ENCODE data around the gene MEP1A.

The MEP1A gene

DNA sequence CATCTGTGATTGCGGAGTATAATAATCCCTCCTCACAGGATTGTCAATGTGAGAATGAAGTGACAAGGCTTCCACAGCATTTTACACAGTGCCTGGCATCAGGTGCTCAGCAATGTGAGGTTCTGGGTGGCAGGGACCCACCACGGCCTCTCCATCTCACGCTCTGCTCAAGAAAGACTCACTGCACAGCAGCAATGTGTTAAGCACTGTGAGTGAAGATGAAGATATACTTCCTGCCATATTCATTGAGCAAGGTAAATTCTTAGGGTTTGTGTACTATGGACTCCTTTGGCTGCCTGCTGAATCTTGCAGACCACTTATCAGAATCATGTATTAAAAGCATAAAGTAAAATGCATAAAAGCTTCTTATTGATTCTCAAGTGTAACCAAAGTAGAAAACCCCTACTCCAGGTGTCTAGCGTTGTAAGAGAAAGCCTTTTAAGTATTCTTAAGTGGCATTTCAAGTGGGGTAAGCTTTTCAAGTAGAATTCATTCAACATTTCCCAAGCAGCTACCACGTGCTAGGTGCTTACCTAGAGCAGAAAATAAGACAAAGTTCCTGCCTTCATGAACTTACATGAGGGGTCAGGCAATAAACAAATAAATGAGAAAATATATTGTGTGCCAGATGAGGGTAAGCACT, 17.0 kb upstream of the MEP1A start:
- DNase-seq (ENCODE audit: low read depth): no peak

DNA sequence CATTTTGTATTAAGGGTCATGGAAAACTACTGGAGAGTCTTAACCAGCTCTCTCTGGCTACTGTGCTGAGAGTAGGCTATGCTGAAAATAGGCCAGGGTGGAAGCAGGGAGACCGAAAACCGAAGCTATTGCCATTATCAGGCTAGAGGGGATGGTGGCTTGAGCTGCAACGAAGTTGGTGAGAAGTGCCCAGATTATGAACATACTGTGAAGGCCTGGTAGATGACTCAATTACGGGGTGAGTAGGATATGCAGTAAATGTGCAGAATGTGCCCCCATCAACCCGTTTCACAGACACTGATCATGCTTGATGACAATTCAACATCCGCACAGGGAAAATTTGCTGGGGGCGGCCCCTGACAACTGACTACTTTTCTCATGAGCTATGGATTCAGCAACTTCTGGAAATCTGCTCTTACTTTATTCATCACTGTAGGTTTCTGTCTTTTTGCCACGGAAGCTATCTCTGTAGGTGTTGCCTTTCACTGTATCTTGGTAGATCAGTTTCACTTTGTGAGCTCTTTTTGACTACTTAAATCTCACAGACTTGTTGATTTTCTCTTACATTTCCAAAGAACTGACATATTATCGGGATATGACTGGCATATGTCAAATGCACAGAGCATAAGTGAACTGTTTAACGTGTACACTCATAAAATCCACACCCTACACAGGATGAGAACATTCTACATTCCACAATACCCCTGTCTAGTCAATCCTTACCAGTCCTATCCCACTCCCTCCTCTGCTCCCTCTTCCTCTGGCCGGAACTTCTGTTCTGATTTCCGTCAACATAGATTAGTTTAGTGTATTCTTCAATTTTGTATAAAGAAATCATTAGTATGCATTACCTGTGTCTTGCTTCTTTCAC, 15.5 kb upstream of the MEP1A start:
- no peak for DNase-seq (ENCODE audit: low read depth)

DNA sequence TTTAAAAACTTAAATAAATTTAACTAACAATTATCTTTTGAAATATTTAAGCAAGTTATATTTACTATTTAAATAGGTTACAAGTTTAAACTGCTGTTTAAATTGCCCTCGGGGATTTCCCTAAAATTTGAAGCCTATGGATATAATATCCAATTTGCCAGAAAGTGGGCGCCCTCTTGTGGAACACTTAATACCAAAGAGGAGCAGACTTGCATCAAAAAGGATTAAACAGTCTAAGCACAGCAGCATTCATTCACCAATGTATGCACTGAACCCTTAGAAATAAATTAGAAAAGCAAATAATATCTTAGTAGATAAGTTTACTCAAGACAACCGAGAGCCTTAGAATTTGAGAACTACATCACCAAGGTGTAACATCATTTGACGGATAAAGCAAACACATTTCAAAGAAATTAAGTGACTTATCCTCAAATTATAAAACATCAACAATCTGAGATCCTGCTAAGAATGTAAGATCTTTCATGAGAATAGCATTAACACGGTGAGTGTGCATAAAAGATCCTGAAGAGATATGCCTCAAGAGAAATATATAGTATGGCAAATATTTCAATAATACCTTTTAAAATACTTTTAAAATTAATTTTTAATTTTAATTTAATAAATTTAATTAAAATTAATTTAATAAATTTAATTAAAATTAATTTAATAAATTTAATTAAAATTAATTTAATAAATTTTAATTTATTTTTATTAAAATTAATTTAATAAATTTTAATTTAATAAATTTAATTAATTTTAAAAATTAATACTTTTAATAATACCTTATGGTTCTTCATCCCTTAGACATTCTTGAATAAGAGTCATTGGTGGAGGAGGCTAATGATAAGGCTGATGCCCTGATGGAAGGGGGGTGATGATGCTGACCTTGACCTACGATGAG, 11.5 kb upstream of the MEP1A start:
- peak; percentile 32 for DNase-seq (ENCODE audit: low read depth)

DNA sequence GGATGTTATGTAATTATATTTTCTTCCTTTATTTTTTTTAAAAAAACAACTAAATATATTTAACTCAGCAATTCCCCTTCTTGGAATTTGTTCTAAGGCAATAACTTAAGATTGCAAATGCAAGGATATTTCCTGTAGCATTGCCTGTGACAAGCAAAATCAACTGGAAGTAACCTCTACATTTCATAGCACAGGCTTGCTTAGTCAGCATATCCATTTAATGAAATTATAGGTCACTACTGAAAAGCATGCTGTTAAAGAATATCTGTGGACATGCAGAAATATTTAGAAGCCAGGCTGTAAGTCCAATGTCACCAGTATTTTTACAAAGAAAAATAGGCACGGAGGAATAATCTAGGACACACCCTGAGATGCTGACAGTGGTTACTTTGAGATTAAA, 8.7 kb upstream of the MEP1A start:
- no peak for DNase-seq (ENCODE audit: low read depth)

DNA sequence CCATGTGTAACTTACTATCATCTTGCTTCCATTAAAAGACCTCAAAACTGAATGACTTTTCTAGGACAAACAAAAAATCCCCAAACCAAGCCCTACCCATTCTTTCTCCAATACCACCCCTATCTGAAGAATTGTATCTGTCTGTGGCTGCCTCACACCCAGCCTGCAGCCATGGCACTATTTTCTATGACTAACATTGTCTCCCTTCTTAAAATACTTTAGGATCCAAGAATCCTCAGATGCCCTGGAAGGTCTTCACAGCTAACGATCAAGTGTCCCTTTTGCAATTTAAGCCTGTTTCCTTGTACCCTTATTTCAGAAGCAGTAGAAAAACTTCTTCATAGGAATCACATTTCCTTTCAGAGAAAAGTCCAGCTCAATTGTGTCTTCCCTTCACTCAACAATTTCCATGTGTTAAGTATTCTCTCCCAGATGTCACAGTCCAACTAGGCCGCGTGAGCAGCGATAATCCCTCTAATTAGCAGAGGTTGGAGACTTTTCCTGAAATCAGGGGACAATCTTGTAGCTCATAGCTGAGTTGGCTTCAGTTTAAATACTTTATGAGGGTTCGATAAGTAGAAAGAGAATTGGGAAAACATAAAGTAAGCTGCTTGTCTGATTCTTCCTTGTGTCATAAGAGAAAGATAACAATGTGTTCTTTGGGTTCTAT, 5.2 kb upstream of the MEP1A start:
- DNase-seq (ENCODE audit: low read depth): no peak

DNA sequence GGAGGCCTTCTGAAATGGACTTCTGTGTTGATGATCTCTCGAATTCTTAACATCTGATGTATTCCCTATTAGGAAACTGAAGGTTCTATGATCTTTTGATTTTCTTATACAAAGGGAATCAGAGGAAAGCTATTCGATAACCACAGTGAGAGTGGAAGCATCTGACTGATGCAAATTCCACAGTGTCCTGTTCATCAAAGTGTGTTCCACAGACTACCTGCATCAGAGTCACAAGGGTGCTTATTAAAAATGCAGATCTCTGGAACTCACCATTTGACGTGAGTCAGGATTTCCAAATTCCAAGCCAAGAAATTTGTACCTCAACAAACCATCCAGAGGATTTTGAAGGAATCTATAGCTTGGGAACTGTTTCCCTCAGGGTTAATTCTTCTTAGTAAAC, 4.4 kb upstream of the MEP1A start:
- DNase-seq (ENCODE audit: low read depth): no peak

DNA sequence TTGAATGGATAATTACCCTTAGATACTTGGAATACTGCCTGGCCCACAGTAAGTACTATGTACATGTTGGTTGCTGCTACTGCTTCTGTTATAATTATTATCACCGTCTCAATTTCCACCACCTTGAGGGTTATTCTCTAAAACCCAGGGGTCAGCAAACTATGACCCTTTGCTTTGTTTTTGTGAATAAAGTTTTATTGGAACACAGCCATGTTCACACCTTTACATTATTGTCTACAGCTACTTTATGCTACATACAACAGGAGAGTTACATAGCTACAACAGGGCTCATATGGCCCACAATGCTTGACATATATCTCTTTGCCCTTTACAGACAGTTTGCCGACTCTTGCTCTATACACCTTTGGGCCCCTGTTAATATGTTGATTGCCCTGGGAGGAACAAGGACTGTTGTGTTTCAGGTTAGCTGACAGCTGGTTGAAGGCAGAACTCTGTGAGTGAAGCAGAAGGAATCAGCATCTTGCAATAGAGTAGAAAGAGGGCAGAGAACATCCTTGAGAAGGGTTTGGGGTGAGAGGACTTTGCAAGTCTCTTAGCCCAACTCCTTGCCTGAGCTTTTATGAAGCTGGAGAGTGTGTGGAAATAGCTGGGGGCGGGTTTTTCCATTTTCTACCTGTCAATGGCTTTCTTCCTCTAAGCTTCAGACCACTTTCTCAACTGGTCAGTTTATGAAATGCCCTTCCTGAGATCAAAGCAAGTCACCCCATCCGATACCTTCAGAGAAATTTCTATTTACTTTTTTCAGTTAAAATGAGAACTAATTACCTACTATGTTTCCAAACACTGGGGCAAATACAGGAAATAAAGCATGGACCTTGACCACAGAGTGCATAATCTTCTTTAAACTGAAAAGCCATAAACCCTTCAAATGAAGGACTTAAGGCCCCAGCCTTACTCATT, 3.5 kb upstream of the MEP1A start:
- DNase-seq (ENCODE audit: low read depth): no peak

DNA sequence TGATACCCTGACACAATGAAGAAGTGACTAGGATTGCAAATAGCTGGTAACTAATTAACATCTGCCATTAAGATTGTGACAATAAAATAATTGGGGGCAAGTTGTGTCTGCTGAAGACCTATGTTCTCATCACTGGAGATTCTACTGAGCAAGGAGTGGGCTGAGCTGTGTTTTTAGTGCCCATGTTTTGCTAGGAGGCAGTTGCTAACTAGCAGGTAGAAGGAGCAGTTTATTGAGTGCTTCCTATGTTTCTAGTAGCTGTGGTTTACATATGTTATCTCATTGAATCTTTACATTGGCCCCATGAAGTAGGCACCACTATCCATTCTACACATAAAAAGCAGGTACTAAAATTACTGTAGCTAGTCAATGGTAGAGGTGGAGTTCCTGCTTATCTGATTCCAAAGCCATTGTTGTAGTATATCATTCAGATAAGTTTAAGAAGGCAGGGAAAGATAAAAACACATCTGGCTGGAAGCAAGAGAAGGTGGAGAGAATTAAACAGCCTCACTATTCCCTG, 2.8 kb upstream of the MEP1A start:
- no peak for DNase-seq (ENCODE audit: low read depth)

DNA sequence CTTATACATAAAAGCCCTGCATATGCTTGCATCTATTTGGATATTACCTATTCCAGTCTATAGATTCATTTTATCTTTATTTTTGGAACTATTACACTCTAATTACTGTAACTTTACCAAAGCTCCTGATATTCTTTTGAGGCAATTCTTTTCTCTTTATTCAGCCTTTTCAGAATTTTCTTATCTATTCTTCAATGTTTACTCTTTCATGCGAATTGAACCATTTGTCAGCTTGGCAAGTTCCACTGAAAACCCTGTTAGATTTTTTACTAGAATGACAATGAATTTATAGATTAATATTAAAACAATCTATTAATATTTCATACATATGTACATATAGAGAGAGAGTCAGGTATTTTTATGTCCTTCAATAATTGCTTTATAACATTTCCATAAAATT, 554 bp upstream of the MEP1A start:
- no peak for DNase-seq (ENCODE audit: low read depth)

DNA sequence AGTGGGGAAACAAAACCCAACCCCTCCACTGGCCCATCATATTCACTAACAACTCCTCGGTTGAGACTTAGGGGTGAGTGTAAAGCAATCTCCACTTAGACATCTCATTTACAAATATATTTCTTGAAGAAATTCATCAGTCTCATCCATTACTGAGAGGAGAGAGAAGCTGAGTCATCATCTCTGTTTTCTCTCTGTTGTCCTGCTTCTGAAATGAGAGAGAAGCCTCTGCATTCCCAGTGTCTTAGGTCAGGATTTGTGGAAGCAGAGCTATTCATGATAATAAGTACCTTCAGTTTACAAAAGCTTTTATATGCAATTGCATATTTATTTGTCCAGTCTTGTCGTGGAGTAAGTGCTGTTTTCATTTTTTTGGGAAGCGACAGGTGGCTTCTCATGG, 879 bp downstream of the MEP1A start:
- no peak for DNase-seq (ENCODE audit: low read depth)

DNA sequence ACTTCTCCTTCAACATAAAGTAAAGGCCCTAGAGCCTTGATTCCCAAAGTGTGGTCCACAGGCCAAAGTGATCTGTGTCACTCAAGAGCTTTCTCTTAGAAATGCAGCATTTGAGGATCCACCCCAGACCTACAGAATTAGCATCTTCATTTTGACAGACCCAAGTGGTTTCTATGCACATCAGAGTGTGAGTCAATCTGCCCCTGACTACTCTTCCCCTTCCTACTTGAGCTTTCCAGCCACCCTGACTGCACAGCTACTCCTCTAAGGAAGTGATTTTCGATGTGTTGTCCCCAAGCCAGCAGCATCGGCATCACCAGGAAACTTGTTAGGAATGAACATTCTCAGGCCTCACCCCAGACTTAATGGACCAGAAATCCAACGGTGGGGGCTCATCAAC, 2.6 kb downstream of the MEP1A start:
- no peak for DNase-seq (ENCODE audit: low read depth)

DNA sequence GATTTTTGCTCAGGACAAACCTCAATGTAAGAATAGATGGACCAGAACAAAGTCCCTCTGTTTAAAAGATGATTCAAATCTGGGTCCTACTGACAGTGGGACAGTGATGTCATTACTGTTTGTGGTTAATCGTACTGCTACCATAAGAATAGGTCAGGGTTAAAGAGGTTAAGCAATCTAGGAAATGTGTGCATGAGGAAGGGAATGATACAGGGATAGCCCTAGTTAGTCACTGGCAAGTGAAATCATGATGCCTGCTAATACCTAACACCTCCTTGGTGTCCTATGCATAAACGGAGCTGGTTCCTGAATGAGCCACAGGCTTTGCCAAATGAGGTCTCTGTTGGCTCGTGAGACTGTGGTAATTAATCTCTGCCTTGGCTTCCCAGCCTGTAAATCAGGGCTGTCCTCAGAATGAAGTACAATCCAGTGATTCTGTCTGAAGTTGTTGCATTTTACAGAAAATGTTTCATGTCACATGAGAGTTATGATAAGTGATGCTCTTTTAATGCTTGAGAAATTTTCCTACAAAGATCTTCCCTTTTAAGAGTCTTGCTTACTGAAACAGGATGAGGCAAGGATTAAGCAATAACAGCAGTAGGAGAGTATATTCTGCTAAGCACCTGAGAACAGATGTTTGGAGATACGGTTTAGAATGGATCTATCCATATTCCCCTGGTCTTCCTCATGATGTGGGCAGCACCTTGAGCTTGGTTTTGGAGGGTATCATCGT, 3.8 kb downstream of the MEP1A start:
- DNase-seq (ENCODE audit: low read depth): no peak

DNA sequence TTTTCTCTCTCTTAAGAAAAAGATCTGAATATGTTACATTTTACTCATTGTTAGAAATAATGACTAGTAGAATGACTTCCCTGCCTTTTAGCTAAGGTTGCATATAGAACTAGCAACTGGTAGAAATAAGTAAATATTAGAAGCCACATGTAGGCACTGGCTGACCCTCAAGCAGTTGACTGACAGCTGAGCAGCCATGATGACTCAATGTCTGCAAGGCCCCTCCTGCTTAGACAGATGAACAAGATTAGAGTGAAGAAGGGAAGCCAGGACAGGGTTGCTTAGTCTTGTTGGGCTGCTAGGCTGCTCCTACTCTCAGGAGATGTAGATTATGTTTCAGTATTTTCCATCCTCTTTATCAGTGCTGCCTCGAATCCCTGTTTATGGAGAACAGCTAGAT, 6.5 kb downstream of the MEP1A start:
- DNase-seq (ENCODE audit: low read depth): no peak

DNA sequence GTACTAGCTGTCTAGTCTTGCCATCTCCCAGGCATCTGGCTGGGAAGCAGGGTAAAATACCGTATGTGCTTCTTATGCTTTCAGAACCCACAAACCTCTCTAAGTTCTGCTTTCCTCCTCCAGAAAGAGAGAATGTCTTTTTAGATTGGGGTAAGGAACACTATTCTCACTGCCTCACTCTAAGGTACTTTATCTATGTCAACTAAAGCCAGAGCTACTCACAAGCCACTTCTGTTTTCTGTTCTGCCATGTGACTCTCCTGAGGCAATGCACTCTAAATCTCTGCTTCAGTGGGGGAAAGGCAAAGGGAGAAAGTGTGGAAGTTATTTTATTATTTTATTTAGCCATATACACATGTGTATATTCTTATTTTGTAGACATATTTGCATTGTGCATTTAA, 15.6 kb downstream of the MEP1A start:
- DNase-seq (ENCODE audit: low read depth): no peak

DNA sequence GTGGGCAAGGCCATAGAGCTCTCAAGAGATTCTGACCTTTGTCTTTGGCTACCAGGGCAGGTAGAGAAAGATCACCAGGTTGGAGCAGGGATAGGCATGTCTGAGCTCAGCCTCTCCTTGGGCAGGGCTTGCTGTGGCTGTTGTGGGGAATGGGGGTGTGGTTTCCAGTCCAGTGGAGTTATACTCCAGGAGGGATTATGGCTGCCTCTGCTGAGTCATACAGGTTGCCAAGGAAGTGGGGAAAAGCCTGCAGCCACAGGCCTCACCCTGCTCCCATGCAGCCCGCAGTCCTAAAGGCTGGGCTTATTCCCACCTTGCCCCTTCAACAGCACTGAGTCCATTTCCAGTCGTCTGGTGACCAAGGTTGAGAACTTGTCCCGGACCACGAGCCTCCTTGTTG, 21.9 kb downstream of the MEP1A start:
- no peak for DNase-seq (ENCODE audit: low read depth)

DNA sequence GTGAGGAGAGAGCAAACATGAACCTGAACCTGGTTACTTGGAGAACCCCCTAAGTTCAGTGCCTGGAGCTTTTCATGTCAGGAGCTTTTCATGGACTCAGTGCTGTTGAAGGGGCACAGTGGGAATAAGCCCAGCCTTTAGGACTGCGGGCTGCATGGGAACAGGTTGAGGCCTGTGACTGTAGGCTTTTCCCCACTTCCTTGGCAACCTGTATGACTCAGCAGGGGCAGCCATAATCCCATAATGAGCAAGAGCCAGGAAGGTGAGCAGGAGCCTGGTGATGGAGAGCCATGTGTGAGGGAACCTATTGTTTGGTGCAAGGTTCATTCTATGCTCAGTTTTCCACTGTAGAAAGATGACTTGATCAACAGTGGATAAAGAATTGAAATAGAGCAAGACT, 23.4 kb downstream of the MEP1A start:
- DNase-seq (ENCODE audit: low read depth): no peak

DNA sequence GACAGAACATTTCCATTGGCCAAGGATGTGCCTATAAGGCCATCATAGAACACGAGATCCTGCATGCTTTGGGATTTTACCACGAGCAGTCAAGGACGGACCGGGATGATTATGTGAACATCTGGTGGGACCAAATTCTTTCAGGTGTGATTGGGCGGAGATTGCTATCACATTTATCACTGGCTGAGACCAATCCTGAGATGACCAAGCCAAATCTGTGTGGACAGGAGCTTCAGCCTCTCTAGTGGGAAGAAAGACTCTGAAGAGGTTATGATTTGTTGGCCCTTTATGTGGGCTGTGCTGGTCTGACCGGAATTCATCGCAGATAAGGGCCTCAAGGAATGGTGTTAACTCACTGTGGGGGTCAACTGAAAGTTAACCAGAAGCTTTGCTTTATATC, 26.4 kb downstream of the MEP1A start:
- DNase-seq (ENCODE audit: low read depth): no peak

DNA sequence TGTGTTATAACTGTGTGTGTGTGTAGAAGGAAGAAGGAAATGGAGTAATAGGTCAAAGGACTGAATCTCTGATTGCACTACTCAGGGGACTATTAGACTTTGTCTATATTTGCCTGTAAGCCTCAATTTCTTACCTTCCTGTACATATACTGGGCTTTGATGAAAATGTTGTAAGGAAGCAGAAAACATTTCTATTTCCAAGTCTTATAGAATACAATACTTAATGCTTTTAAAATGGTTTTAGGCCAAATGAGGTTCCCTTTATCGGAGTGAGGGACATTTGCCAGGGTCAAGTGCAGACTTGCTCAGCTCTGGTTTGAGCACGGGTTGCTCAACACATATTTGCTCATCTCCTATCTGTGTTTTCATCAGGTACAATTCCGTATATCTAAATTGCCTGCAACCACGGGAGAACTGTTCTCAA, 28.3 kb downstream of the MEP1A start:
- no peak for DNase-seq (ENCODE audit: low read depth)

DNA sequence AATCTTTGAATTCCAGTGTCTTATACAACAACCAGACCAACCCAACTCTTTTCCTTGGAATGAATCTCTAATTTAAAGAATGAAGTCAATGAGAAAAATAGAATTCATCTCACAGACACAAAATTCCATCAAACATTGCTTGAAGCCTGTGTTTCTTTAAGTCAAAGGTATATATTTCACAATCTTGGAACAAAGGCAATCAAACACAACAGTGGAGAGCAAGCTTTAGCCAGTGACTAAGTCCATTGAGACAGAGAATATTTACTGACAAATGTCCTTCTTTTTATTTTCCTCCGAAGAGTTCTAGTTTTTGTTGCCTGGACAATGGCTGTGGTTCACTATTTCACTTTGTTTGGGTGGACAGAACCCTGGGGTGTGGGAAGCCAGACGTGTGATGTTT, 35.8 kb downstream of the MEP1A start:
- no peak for DNase-seq (ENCODE audit: low read depth)

DNA sequence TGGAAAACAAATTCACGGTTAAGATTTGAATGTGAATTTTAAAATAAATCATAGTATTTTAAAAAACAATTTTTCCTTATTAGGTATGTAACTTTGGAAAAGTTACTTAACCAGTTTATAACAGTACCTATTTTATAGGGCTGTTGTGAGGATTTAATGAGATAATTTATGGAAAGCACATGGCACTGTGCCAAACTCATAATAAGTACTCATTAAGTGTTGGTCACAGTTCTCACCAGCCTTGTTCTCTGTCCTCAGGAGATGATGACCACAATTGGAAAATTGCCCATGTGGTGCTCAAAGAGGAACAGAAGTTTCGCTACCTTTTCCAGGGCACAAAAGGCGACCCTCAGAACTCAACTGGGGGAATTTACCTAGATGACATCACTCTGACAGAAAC, 39.6 kb downstream of the MEP1A start:
- no peak for DNase-seq (ENCODE audit: low read depth)

Data from HS-5 (cell line).